GM12801 (cell line): Measurements from ENCODE around the gene CHCHD3.

Experiments
- CTCF ChIP-seq: IDR thresholded peaks from one replicate; pipeline ENCODE4 v1.5.1; 2011; ENCODE audit warnings: control low read depth; ENCODE audit not compliant: insufficient read length; ENCODE audit errors: extremely low read depth

The CHCHD3 gene

GRCh38 chr7:133026210-133026859 is 55.6 kb downstream of the CHCHD3 start:
- TF ChIP-seq CTCF, result no peak

DNA sequence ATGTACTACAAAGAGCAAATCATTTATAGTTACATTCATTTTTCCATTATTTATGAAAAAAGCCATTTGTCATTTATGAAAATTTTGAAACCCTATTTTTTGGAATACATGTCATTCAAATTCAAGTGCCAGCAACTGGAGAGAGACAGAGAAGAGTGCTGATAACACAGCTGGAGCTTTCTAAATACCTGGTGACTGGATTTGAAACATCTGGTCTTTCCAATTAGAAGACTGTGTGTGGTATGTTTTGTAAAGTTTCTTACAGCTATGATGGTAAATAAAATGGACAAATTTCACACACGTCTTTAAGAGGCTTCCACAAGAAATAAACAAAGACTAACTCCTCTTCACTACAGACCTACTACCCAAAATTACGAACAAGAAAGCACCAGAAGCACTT is 56.8 kb downstream of the CHCHD3 start:
- TF ChIP-seq CTCF, result no peak

DNA sequence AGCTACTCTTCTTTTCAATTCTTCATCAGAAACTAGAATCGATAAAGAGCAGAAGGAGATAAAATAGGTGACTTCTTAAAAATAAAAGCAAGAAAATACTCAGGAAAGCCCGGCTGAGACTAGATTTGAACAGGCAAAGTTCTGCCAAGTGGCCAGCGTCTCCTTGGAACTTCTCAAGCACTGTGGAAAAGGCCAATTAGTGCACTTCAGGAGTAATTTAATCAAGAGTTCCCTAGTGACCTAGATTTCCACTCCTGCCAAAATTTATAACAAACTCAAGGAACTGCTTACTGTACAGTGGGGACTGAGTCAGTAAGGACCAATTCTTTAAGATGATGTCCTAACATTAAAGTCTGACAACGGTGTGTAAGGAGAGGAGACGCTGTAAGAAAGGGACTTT is 57.3 kb downstream of the CHCHD3 start:
- no peak for TF ChIP-seq CTCF

GRCh38 chr7:133023370-133024071 is 58.4 kb downstream of the CHCHD3 start:
- no peak for TF ChIP-seq CTCF

GRCh38 chr7:133022661-133023060 is 59.2 kb downstream of the CHCHD3 start:
- TF ChIP-seq CTCF, result no peak

DNA sequence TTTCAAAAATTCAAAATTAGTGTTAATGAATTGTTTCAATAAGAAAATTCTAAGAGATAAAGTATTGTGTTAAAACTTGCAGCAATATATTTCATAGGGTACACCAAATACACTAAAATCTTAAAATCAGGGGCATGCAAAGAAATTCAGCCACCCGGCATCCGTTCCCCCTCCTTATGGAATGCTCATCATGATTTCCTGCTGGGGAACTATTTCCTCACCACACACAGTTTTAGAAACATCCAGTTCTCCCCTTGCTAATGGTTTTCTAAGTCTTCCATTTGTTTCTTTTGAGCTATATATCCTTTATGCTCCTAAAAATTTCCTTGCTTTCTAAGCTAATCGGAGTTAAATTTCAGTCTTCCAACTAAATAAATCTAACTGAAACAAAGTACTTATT is 60.7 kb downstream of the CHCHD3 start:
- no peak for TF ChIP-seq CTCF

GRCh38 chr7:133020496-133020895 is 61.4 kb downstream of the CHCHD3 start:
- TF ChIP-seq CTCF, result no peak
